Motor neuron (in vitro differentiated cells): ENCODE measurements around the gene CDH15. TPM values are rescaled to one million over a fixed set of nuclear protein-coding genes. Genes with fewer than 3 reads are reported as not detected.

Experiments
- ATAC-seq, 8 experiments: fragments of 200-7000 bp; cut with Tn5 transposase; replicated peaks in 6 of 8; 2 replicates each; pipeline ENCODE4 v1.8.0; 2021; ENCODE audit warnings: mild to moderate bottlenecking in 8 of 8, moderate library complexity in 8 of 8
- H3K27ac ChIP-seq, 2 donors: fragments of 250-450 bp; sonication (Bioruptor Pico); 2 replicates each; pipeline ENCODE4 v1.9.0; 2021; ENCODE audit warnings: antibody characterized with exemption in 2 of 2, mild to moderate bottlenecking in 2 of 2, moderate library complexity in 1 of 2
- H3K4me1 ChIP-seq, 2 donors: fragments of 250-450 bp; sonication (Bioruptor Pico); replicated peaks in 1 of 2; 2 replicates each; pipeline ENCODE4 v1.6.1; 2021; ENCODE audit warnings: antibody characterized with exemption in 2 of 2, mild to moderate bottlenecking in 2 of 2, moderate library complexity in 1 of 2
- H3K4me3 ChIP-seq, 5 donors: fragments of 250-450 bp; sonication (Bioruptor Pico); 2 replicates each; pipeline ENCODE4 v1.9.0; 2021; ENCODE audit warnings: antibody characterized with exemption in 5 of 5, mild to moderate bottlenecking in 5 of 5, moderate library complexity in 4 of 5
- WGBS, 10 experiments: fragments of 450-650 bp; shearing (Covaris generic); methylation state at CpG; one replicate each; pipeline ENCODE4 v1.0.0; 2022; 5-methylcytosine and 5-hydroxymethylcytosine counted together
- in situ Hi-C, 9 experiments: fragments of 400-800 bp; cut with MboI; loops; one replicate each; pipeline ENCODE4 v1.15.0; 2021; ENCODE audit warnings: low sequenced_read_pairs in 9 of 9, low pct_unique_long_range_greater_than_20kb in 2 of 9; ENCODE audit not compliant: unreplicated experiment in 9 of 9
- total RNA-seq, 8 experiments: library from RNA; unstranded; fragments of 300-600 nt; gene quantifications; 2 replicates each; pipeline versions ENCODE4 v1.2.3 to v1.2.4, GENCODE V29; 2022

The CDH15 gene
- total RNA-seq, 8 experiments from 2014 or later, result 0.11 to 0.38 (median 0.22) TPM; not detected in 2

- Histone ChIP-seq H3K4me3 (no peak overlapping the region), H3K27ac (no peak overlapping the region), H3K4me1 (peaks cover 0 to 19% of the 10 kb centered on the region in 2 donors)
- 69 to 100% (median 89%) methylated on average over 1 to 4 of the region's 22 CpGs; no CpG with 5 or more reads in 4 of the 10 experiments for WGBS, 10 experiments
- ATAC-seq, result no peak
- in situ Hi-C loops, result no loop called here
Observed at GRCh38 chr16:89143911-89144675, 27.5 kb upstream of the CDH15 start.

GRCh38 chr16:89144681-89145080 is 26.9 kb upstream of the CDH15 start:
- ATAC-seq, result no peak
- in situ Hi-C loops, result no loop called here
- Histone ChIP-seq H3K27ac (no peak overlapping the region), H3K4me1 (peaks cover 0 to 19% of the 10 kb centered on the region in 2 donors), H3K4me3 (no peak overlapping the region)
- 58 to 100% (median 90%) methylated on average over 1 to 2 of the region's 6 CpGs; no CpG with 5 or more reads in 6 of the 10 experiments for WGBS, 10 experiments

GRCh38 chr16:89145406-89146161 is 26.0 kb upstream of the CDH15 start:
- WGBS, 10 experiments, result 97 to 100% methylated on average over 1 to 6 of the region's 25 CpGs; no CpG with 5 or more reads in 8 of the 10 experiments
- in situ Hi-C loops, result no loop called here
- ATAC-seq, result no peak
- Histone ChIP-seq H3K27ac (no peak overlapping the region), H3K4me1 (peaks cover 0 to 14% of the 10 kb centered on the region in 2 donors), H3K4me3 (no peak overlapping the region)

GRCh38 chr16:89146211-89147005 is 25.1 kb upstream of the CDH15 start:
- Histone ChIP-seq H3K4me3 (no peak overlapping the region), H3K27ac (no peak overlapping the region), H3K4me1 (peaks cover 0 to 7% of the 10 kb centered on the region in 2 donors)
- WGBS, 10 experiments, result 78 to 100% (median 95%) methylated on average over 1 to 9 of the region's 21 CpGs; no CpG with 5 or more reads in 1 of the 10 experiments
- in situ Hi-C loops, result no loop called here
- ATAC-seq, result no peak

GRCh38 chr16:89147085-89147817 is 24.3 kb upstream of the CDH15 start:
- ATAC-seq, result peak in 3 of 8 experiments; percentile 41 to 57 (median 51)
- Histone ChIP-seq H3K4me1 (peaks cover 0 to 3% of the 10 kb centered on the region in 2 donors), H3K27ac (no peak overlapping the region), H3K4me3 (no peak overlapping the region)
- in situ Hi-C loops, result no loop called here
- 73 to 100% (median 92%) methylated on average over 2 to 3 of the region's 11 CpGs; no CpG with 5 or more reads in 6 of the 10 experiments for WGBS, 10 experiments

- no peak overlapping the region for H3K4me3 ChIP-seq
- in situ Hi-C loops, result no loop called here
- H3K4me1 ChIP-seq, result no peaks in the 10 kb centered on the region
- H3K27ac ChIP-seq, result no peak overlapping the region
- no peak for ATAC-seq
- WGBS, 10 experiments, result 40 to 100% (median 98%) methylated on average over 1 to 7 of the region's 9 CpGs; no CpG with 5 or more reads in 3 of the 10 experiments
Observed at GRCh38 chr16:89149386-89149785, 22.2 kb upstream of the CDH15 start.

GRCh38 chr16:89150090-89150835 is 21.3 kb upstream of the CDH15 start:
- in situ Hi-C loops, result loop anchor here in 3 of 9 experiments (25.0 kb wide), 3 partner anchors 213 to 413 kb away; partner anchors contain the start of genes APRT (in 1 of the 3) and CDT1 (in 1 of the 3)
- ATAC-seq, result no peak
- no peak overlapping the region for H3K4me3 ChIP-seq
- no peaks in the 10 kb centered on the region for H3K4me1 ChIP-seq
- WGBS, 10 experiments, result 54 to 95% (median 92%) methylated on average over 2 to 10 of the region's 18 CpGs; no CpG with 5 or more reads in 2 of the 10 experiments
- no peak overlapping the region for H3K27ac ChIP-seq

GRCh38 chr16:89150981-89151380 is 20.6 kb upstream of the CDH15 start:
- no peak for ATAC-seq
- Histone ChIP-seq H3K4me1 (no peaks in the 10 kb centered on the region), H3K4me3 (no peak overlapping the region), H3K27ac (no peak overlapping the region)
- in situ Hi-C loops, result loop anchor here in 3 of 9 experiments (25.0 kb wide), 3 partner anchors 214 to 414 kb away; partner anchors contain the start of genes APRT (in 1 of the 3) and CDT1 (in 1 of the 3)
- 70 to 100% (median 97%) methylated on average over 1 to 8 of the region's 8 CpGs; no CpG with 5 or more reads in 2 of the 10 experiments for WGBS, 10 experiments

GRCh38 chr16:89152831-89153700 is 18.5 kb upstream of the CDH15 start:
- in situ Hi-C loops, result loop anchor here in 3 of 9 experiments (25.0 kb wide), 3 partner anchors 216 to 416 kb away; partner anchors contain the start of genes APRT (in 1 of the 3) and CDT1 (in 1 of the 3)
- peak in 4 of 8 experiments; percentile 4 to 23 (median 14) for ATAC-seq
- H3K4me1 ChIP-seq, result no peaks in the 10 kb centered on the region
- WGBS, 10 experiments, result 60 to 98% (median 86%) methylated on average over 2 to 15 of the region's 41 CpGs; no CpG with 5 or more reads in 3 of the 10 experiments
- H3K4me3 ChIP-seq, result no peak overlapping the region
- H3K27ac ChIP-seq, result no peak overlapping the region

- peaks cover 3 to 5% of the 10 kb centered on the region in 2 donors for H3K4me1 ChIP-seq
- in situ Hi-C loops, result loop anchor here in 3 of 9 experiments (25.0 kb wide), 3 partner anchors 217 to 417 kb away; partner anchors contain the start of genes APRT (in 1 of the 3) and CDT1 (in 1 of the 3)
- no peak overlapping the region for H3K4me3 ChIP-seq
- ATAC-seq, result peak in 2 of 8 experiments; percentile 14 to 24
- WGBS, 10 experiments, result 88 to 100% methylated on average over 1 to 8 of the region's 19 CpGs; no CpG with 5 or more reads in 8 of the 10 experiments
- H3K27ac ChIP-seq, result no peak overlapping the region
Observed at GRCh38 chr16:89153848-89154271, 17.7 kb upstream of the CDH15 start.
